ENCODE results near the gene SQSTM1. TPM values are rescaled to one million over a fixed set of nuclear protein-coding genes. Genes with fewer than 3 reads are reported as not detected.

Gene SQSTM1
- total and polyA plus RNA-seq, 9 of the 15 experiments (the other 6 are each of a cell fraction or from before 2014, with no cell fraction given), result 5.6 to 148 (median 64.0) TPM

DNA sequence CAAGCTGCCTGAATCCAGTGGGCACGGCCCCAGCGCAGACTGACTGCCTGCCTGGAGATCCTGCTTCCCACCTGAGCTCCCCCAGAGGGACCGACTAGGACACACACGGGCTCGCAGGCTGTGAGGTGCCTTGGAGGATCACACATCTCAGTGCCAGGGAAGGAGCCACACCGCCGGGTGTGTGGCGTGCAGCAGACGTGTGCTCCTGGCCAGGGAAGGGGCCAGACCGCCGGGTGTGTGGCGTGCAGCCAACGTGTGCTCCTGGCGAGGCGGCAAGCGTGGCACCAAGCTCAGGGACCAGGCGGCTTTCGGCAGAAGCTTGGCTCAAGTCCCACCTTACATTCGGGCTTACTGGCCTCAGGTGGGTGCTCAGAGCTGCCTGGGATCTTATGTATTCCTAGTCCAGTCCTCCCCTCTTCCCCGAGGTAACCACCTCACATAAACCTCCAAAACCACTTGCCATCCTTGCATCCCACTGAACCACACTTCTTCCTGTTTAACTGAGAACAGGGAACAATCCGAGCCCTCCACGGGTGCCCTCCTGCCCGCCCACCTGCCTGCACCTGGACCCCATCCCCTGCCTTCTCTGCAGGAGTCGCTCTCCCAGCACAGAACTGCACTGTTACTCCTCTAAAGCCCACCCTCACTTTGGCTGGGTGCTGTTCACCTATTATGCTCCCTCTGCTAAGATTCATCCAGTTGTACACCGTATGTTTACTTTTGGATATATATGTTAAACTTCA lies 60.3 kb downstream of the SQSTM1 start (continued):
- TF ChIP-seq, protein P1, sequence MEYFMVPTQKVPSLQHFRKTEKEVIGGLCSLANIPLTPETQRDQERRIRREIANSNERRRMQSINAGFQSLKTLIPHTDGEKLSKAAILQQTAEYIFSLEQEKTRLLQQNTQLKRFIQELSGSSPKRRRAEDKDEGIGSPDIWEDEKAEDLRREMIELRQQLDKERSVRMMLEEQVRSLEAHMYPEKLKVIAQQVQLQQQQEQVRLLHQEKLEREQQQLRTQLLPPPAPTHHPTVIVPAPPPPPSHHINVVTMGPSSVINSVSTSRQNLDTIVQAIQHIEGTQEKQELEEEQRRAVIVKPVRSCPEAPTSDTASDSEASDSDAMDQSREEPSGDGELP (CRISPR knock-in tag; IDR thresholded peaks at IDR 0.05; ENCODE audit: borderline replicate concordance), result no peak

DNA sequence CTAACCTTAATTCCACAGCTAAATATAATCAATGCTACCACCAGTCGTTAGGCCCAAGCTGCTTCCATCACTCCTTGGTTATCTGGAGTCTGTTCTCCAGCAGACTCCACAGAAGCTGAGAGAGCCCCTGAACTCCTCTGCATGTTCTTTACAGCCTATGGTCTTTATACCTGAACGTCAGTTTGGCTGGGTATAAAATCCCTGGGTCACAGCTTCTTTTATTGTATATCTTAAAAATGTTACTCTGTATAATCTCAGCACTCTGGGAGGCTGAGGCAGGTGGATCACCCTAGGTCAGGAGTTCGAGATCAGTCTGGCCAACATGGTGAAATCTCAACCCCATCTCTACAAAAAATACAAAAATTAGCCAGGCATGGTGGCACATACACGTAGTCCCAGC lies 61.6 kb downstream of the SQSTM1 start:
- TF ChIP-seq RBM17 (IDR thresholded peaks at IDR 0.05; ENCODE audit: borderline replicate concordance, low read depth, low read length), result no peak
- peak in 1 of 2 experiments; percentile 64; a peak in 2 of 3 replicates for TF ChIP-seq CBX3 (IDR thresholded peaks at IDR 0.05; ENCODE audit: borderline replicate concordance in 1 of 2, low read length in 2 of 2)
- peak; percentile 42; the same call in 1 of the 2 replicates for TF ChIP-seq TRIM28 (IDR thresholded peaks at IDR 0.05)
- no peak for TF ChIP-seq KLF13 (tag; IDR thresholded peaks at IDR 0.05; ENCODE audit: borderline replicate concordance, low read depth)
- TF ChIP-seq ZNF586 (CRISPR knock-in tag; conservative IDR thresholded peaks at IDR 0.05), result no peak
- TF ChIP-seq, protein P2, sequence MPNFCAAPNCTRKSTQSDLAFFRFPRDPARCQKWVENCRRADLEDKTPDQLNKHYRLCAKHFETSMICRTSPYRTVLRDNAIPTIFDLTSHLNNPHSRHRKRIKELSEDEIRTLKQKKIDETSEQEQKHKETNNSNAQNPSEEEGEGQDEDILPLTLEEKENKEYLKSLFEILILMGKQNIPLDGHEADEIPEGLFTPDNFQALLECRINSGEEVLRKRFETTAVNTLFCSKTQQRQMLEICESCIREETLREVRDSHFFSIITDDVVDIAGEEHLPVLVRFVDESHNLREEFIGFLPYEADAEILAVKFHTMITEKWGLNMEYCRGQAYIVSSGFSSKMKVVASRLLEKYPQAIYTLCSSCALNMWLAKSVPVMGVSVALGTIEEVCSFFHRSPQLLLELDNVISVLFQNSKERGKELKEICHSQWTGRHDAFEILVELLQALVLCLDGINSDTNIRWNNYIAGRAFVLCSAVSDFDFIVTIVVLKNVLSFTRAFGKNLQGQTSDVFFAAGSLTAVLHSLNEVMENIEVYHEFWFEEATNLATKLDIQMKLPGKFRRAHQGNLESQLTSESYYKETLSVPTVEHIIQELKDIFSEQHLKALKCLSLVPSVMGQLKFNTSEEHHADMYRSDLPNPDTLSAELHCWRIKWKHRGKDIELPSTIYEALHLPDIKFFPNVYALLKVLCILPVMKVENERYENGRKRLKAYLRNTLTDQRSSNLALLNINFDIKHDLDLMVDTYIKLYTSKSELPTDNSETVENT (CRISPR knock-in tag; IDR thresholded peaks at IDR 0.05), result no peak
- TF ChIP-seq CBX5 (IDR thresholded peaks at IDR 0.05; ENCODE audit: borderline replicate concordance, low read depth), result 0 out of 2 replicates have a peak, but pooled peaks have one; percentile 47
- TF ChIP-seq, protein P3, sequence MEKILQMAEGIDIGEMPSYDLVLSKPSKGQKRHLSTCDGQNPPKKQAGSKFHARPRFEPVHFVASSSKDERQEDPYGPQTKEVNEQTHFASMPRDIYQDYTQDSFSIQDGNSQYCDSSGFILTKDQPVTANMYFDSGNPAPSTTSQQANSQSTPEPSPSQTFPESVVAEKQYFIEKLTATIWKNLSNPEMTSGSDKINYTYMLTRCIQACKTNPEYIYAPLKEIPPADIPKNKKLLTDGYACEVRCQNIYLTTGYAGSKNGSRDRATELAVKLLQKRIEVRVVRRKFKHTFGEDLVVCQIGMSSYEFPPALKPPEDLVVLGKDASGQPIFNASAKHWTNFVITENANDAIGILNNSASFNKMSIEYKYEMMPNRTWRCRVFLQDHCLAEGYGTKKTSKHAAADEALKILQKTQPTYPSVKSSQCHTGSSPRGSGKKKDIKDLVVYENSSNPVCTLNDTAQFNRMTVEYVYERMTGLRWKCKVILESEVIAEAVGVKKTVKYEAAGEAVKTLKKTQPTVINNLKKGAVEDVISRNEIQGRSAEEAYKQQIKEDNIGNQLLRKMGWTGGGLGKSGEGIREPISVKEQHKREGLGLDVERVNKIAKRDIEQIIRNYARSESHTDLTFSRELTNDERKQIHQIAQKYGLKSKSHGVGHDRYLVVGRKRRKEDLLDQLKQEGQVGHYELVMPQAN (IDR thresholded peaks at IDR 0.05; ENCODE audit: borderline replicate concordance), result no peak
- TF ChIP-seq ZFP1 (CRISPR knock-in tag; IDR thresholded peaks at IDR 0.05), result peak; percentile 84
- no peak for TF ChIP-seq MAFK (IDR thresholded peaks at IDR 0.05; ENCODE audit: low read length)
- Histone ChIP-seq H3K27me3 (ENCODE audit: control insufficient read depth in 2 of 2, insufficient read depth in 2 of 2, low read length in 2 of 2) (no peaks in the 10 kb centered on the region), H4K20me1 (replicated peaks; ENCODE audit: control insufficient read depth, insufficient read depth, low read length) (no peaks in the 10 kb centered on the region; the same call in 1 of the 2 replicates), H3K27ac (ENCODE audit: extremely low read depth, low read depth, low read length) (no peak overlapping the region), H3K36me3 (ENCODE audit: control insufficient read depth, insufficient read depth, low read length) (peaks cover 72% of the 10 kb centered on the region), H3K9me1 (ENCODE audit: control insufficient read depth, insufficient read depth, low read length) (no peaks in the 10 kb centered on the region), H3K4me2 (ENCODE audit: insufficient read depth, low read length) (no peak overlapping the region), H3K9me3 (replicated peaks; ENCODE audit: control insufficient read depth, insufficient read depth, low read depth, low read length) (peaks cover 17% of the 10 kb centered on the region), H3K4me1 (replicated peaks in 1 of 2; ENCODE audit: control insufficient read depth in 2 of 2, insufficient read depth in 2 of 2, low read length in 2 of 2) (no peaks in the 10 kb centered on the region), H3K79me2 (ENCODE audit: control insufficient read depth, insufficient read depth, low read length) (no peaks in the 10 kb centered on the region), H3K4me3 (no peak overlapping the region), H2AFZ (ENCODE audit: low read depth, low read length) (no peak overlapping the region), H3K9ac (ENCODE audit: insufficient read depth in 1 of 2, low read depth in 2 of 2, low read length in 2 of 2) (no peak overlapping the region)
- ChIA-PET CTCF (ENCODE audit: low intra/inter-chr PET ratio) (no interaction called here), POLR2A (interaction anchor here (1.0 to 1.4 kb wide), 2 partner anchors 14 to 24 kb away, joined by 4 to 9 read pairs; no protein-coding TSS in a partner anchor)
- ATAC-seq (no peak), DNase-seq (ENCODE audit: extremely low read depth in 1 of 4, low spot score in 3 of 4) (no peak), FAIRE-seq (no peak)
- intact Hi-C loops (cut with micrococcal nuclease), result no loop called here
- no TSS peak for BruUV-seq (replicated peaks)
- in situ Hi-C loops (cut with MboI), result no loop called here
- WGBS (ENCODE audit: insufficient coverage, low coverage, missing lambda C conversion rate), result 92% methylated on average over 4 of the region's 4 CpGs

Measured in K562 (cell line).